Fibroblast of mammary gland (primary cell): ENCODE measurements around the gene UBAC1.
"Not testable (repeated sequence)": the region's sequence is repeated elsewhere in the genome, so short reads cannot be mapped to it uniquely, and the experiment has no call there.

Experiments
- DNase-seq: peaks from one replicate; pipeline ENCODE4 v3.0.0-alpha.2; 2010; ENCODE audit warnings: low read depth
- H3K4me3 ChIP-seq: 2 replicates; pipeline ENCODE4 v1.5.1; 2011; ENCODE audit warnings: low read depth, mild to moderate bottlenecking, low read length, moderate library complexity; ENCODE audit not compliant: control insufficient read depth
- TF ChIP-seq, protein P1 (sequence below): conservative IDR thresholded peaks from 2 replicates; pipeline ENCODE4 v1.5.1; 2011; ENCODE audit warnings: low read depth, low read length, inconsistent platforms; ENCODE audit not compliant: control insufficient read depth, insufficient read depth

Gene UBAC1

DNA sequence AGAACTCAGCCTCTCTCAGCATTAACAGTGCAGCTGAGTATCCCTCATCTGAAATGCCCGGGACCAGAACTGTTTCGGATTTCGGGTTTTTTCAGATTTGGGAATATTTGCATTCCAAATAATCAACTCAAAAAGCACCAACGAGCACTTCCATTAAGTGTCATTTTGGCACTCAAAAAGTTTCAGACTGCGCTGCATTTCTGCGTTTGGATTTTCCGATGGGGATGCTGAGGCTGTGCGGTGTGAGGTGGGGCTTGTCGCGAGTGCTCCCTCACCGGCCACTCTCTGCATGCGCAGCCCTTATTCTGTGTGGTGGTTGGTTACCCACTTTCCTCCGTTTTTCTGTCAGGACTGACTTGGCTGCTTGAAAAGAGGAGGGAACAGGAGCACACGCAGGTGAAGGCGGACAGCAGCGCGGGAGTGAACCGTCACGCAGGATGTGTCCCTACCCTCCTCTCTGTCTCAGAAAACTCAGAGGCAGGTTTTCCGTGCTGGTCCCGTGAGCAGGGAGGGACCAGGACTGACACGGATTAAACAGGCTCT lies 8.4 kb downstream of the UBAC1 start:
- no peak overlapping the region for H3K4me3 ChIP-seq
- TF ChIP-seq, protein P1, sequence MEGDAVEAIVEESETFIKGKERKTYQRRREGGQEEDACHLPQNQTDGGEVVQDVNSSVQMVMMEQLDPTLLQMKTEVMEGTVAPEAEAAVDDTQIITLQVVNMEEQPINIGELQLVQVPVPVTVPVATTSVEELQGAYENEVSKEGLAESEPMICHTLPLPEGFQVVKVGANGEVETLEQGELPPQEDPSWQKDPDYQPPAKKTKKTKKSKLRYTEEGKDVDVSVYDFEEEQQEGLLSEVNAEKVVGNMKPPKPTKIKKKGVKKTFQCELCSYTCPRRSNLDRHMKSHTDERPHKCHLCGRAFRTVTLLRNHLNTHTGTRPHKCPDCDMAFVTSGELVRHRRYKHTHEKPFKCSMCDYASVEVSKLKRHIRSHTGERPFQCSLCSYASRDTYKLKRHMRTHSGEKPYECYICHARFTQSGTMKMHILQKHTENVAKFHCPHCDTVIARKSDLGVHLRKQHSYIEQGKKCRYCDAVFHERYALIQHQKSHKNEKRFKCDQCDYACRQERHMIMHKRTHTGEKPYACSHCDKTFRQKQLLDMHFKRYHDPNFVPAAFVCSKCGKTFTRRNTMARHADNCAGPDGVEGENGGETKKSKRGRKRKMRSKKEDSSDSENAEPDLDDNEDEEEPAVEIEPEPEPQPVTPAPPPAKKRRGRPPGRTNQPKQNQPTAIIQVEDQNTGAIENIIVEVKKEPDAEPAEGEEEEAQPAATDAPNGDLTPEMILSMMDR: no peak
- no peak for DNase-seq

DNA sequence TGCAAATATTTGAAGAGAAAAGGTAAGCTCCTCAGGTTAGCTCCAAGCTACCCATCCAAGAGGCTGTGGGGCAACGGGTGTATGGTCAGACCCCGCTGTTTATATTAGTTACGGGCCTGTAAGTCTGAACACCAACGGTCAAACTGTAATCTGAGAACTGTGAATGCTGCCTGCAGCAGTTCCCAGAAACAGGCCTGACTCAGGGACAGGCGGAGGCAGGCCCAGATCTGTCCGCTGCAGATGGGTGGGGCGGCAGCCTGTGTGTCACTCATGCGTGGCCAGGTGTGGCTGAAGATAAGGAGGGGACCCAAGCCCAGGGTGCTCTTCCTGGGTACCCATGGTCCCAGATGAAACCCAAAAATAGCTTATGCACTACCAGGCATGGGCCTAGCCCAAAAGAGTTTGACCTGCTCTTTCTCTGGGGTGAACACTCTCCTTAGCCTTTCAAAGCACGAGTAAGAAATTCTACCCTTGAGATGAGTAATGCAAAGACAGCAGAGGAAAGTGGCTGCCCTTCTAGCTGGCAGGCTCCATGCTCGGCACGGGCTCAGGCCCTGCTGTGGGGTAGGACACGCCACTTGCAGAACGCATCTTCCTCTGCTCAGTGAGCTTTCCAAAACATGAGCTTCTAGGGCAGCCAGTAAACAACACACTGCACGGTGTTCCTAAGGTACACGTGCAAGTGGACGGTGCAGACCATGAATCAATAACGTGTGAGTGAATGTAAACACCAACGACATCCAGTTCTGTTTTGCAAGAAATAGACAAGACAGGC lies 9.1 kb downstream of the UBAC1 start:
- DNase-seq: peak; percentile 62
- H3K4me3 ChIP-seq: no peak overlapping the region
- TF ChIP-seq, protein P1: no peak

DNA sequence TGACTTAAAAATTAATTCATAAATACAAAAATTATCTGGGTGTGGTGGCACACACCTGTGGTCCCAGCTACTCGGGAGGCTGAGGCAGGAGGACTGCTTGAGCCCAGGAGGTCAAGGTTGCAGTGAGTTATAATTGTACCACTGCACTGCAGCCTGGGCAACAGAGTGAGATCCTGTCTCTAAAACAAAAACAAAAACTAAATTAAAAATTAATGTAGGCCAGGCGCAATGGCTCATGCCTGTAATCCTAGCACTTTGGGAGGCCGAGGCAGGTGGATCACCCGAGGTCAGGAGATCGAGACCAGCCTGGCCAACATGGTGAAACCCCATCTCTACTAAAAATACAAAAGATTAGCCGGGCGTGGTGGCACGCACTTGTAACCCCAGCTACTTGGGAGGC lies 9.9 kb downstream of the UBAC1 start:
- not testable (repeated sequence) for H3K4me3 ChIP-seq, DNase-seq

DNA sequence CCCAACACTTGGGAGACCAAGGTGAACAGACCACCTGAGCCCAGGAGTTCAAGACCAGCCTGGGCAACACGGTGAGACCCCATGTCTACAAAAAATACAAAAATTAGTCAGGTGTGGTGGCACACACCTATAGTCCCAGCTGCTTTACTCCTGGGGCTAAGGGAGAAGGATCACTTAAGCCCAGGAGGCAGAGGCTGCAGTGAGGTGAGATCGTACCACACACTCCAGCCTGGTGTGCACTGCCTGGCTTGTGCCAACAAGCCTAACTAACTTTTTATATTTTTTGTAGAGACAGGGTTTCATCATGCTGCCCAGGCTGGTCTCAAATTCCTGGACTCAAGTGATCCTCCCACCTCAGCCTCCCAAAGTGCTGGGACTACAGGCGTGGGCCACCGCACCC lies 10.3 kb downstream of the UBAC1 start:
- not testable (repeated sequence) for DNase-seq

DNA sequence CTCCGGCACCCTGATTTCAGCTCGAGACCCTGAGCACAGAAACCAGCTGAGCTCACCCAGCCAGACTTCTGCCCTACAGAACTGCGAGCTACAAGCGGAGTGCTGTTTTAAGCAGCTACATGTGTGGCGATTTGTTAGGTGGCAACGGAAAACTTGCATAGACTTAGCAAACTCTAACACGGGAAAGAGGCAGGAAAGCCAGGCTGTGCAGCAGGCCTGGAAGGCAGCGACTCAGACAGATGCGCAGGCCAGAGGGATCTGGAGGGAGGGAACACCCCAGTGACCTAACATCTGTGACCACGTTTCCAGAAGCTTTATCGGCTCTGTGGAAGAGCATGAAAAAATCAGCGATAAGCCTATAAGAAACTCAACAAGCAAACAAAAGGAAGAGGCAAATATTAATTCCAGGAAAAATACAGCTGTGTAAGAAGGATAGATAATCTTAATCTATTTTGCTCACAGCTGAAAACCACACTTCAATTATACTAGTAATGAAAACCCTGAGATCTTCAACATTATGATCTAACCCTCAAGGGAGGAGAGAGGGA lies 11.0 kb downstream of the UBAC1 start:
- TF ChIP-seq, protein P1: no peak
- H3K4me3 ChIP-seq: no peak overlapping the region
- DNase-seq: peak; percentile 12

More for the DNA sequence above, 10.3 kb downstream of the UBAC1 start:
- H3K4me3 ChIP-seq: not testable (repeated sequence)

DNA sequence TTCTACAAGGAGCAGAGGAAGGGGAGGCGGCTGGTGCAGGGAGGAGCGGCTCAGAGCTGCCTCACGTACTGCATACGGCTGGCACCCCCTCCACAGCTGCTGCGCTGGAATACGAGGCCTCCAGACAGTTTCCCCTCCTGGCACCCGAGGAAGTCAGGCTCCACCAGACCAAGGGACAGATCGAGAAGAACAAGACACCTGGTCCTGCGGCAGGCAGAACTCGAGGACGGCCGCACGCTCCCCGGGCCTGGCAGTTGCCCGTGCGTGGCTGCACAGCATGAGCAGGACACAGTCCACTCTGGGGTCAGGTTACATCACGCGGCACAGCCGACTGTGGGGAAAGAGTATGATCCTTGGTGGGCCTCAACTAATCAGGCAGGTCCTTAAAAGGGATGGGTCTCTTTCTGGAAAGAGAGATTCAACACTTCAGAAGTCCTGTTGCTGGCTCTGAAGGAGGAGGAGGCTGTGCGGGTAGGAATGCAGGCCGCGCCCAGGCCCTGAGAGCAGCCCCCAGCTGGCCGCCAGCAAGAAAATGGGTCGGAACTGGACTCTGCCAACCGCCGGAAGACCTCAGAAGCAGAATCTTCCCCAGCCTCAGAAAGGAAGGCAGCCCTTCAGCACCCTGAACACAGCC lies 11.6 kb downstream of the UBAC1 start:
- no peak for DNase-seq
- H3K4me3 ChIP-seq: no peak overlapping the region
- TF ChIP-seq, protein P1: no peak

DNA sequence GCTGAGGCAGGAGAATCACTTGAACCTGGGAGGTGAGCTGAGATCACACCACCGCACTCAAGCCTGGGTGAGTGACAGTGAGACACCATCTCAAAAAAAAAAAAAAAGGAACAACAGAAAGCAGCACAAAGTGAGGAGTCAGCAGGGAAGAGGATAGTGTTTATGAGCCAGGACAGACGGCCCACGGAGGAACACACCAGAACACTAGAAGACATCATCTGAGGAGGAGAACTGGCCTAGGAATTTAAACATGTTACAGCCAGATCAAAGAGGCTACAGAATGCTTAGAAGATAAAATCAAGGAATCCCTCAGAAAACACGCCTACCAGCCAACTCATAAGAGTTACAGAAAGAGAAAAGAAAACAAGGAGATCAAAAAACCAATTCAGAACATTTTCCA lies 12.2 kb downstream of the UBAC1 start:
- H3K4me3 ChIP-seq: no peak overlapping the region
- DNase-seq: no peak
- TF ChIP-seq, protein P1: no peak

DNA sequence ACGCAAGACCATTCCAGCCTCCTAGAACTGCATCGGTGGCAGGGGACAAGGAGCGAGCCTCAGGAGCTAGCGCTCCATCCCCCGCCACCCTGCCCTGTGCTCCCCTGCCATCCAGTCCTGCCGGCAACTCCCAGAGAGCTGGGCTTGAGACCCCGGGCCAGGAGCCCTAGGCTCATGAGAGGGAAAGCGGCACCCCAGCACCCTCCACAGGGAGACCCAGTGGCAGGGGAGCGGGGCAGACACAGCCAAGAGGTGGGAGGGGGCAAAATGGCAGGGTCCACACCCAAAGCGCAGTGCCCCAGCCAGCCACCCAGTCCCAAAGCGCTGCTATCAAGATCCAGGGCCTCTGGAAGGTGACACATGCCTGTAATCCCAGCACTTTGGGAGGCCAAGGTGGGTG lies 12.7 kb downstream of the UBAC1 start:
- TF ChIP-seq, protein P1: no peak
- no peak for DNase-seq
- H3K4me3 ChIP-seq: no peak overlapping the region
